HFF-Myc (cell line): ENCODE results near the gene MYO18B.

Source experiments
- DNase-seq: peaks from one replicate; pipeline ENCODE4 v3.0.0-alpha.2; 2011; ENCODE audit warnings: low read depth; ENCODE audit errors: extremely low read depth
- H3K4me3 ChIP-seq: replicated peaks from 2 replicates; pipeline ENCODE4 v1.5.1; 2011; ENCODE audit warnings: low read depth, mild to moderate bottlenecking, control low read depth, low read length
- CTCF ChIP-seq: IDR thresholded peaks from 2 replicates; pipeline ENCODE4 v1.5.1; 2012; ENCODE audit warnings: mild to moderate bottlenecking, low read depth, low read length, control low read depth; ENCODE audit errors: missing control alignments

Gene MYO18B

GRCh38 chr22:26056455-26057200 is 314.6 kb downstream of the MYO18B start:
- TF ChIP-seq CTCF, result no peak
- H3K4me3 ChIP-seq, result no peak overlapping the region
- no peak for DNase-seq

GRCh38 chr22:26057731-26058130 is 315.7 kb downstream of the MYO18B start:
- DNase-seq, result no peak
- TF ChIP-seq CTCF, result no peak
- no peak overlapping the region for H3K4me3 ChIP-seq

GRCh38 chr22:26064048-26064447 is 322.1 kb downstream of the MYO18B start:
- DNase-seq, result no peak
- no peak overlapping the region for H3K4me3 ChIP-seq
- no peak for TF ChIP-seq CTCF

GRCh38 chr22:26065847-26066246 is 323.9 kb downstream of the MYO18B start:
- no peak for TF ChIP-seq CTCF
- no peak overlapping the region for H3K4me3 ChIP-seq
- no peak for DNase-seq

GRCh38 chr22:26066534-26066933 is 324.5 kb downstream of the MYO18B start:
- DNase-seq, result no peak
- TF ChIP-seq CTCF, result no peak
- no peak overlapping the region for H3K4me3 ChIP-seq

- no peak overlapping the region for H3K4me3 ChIP-seq
- DNase-seq, result no peak
- no peak for TF ChIP-seq CTCF
Observed at GRCh38 chr22:26068571-26068970, 326.6 kb downstream of the MYO18B start.

- DNase-seq, result no peak
- no peak for TF ChIP-seq CTCF
- no peak overlapping the region for H3K4me3 ChIP-seq
Observed at GRCh38 chr22:26072621-26073020, 330.6 kb downstream of the MYO18B start.
